Cerebellar nuclear complex (tissue), 1 donor: ENCODE data around the gene EZR.
"Not testable (repeated sequence)": the region's sequence is repeated elsewhere in the genome, so short reads cannot be mapped to it uniquely, and the experiment has no call there.

Experiments
- DNase-seq, 2 experiments: peaks; one replicate each; lab custom pipeline; 2025; lab: John Stamatoyannopoulos, UW

Gene EZR

DNA sequence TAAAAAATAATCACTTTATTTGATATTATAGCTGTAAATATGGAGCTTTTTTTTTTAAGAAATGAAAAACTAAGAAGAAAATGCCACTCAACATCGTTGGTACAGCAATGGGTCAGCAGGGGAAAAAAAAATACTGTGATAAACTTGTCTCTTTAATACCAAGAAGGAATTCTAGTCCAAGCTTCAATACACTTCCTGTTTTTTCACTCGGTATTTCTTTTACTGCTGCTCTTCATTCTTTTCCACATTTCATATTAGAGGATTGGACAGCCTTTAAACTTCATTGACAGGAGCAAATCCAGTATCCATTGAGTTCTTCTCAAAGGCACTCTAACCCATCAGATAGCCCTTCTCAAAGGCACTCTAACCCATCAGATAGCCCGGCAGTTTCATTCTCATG, 22.2 kb upstream of the EZR start:
- DNase-seq = no peak

DNA sequence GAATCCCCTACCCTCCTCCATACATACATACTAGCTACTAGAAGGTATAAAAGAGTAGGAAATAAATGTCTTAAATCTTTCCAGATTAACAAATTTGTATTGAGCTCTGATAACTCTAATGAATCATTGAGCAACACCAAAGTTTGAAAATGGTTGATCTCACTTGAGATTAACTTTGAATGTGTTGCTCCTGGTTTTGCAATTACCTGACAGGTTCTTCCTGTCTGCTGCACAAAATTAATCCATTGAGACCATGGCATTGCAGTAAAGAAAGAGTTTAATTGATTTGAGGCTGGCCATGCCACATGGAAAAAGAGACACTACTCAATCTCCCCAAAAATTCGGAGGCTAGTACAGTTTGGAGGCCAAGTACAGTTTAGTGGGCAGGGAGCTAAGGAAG, 21.3 kb upstream of the EZR start:
- DNase-seq = no peak

DNA sequence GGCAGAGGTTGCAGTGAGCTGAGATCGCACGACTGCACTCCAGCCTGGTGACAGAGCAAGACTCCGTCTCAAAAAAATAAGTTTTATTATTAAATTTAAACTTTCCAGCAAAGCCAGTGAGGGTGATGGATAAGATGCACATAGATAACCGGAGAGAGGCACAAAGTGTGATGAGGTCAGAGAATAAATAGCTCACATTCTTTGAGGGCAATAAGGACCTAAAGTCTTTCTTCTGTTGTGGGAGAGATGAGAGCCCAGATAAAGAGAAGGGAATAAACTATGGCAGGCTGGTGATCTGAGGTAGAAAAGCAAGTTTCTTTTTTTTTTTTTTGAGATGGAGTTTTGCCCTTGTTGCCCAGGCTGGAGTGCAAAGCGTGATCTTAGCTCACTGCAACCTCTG, 20.6 kb upstream of the EZR start:
- DNase-seq = no peak

DNA sequence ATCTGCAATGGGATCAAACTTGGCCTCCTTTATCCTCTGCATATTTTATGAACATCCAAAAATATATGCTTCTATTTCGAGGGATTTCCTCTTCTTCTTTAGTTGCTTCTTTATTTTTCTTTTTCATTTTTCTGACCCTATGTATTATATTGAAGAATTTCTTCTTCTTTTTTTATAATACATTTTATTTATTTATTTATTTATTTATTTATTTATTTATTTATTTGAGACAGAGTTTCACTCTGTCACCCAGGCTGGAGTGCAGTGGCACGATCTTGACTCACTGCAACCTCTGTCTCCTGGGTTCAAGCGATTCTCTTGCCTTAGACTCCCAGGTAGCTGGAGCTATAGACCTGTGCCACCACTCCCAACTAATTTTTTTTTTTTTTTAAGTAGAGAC, 19.6 kb upstream of the EZR start:
- DNase-seq = not testable (repeated sequence)

DNA sequence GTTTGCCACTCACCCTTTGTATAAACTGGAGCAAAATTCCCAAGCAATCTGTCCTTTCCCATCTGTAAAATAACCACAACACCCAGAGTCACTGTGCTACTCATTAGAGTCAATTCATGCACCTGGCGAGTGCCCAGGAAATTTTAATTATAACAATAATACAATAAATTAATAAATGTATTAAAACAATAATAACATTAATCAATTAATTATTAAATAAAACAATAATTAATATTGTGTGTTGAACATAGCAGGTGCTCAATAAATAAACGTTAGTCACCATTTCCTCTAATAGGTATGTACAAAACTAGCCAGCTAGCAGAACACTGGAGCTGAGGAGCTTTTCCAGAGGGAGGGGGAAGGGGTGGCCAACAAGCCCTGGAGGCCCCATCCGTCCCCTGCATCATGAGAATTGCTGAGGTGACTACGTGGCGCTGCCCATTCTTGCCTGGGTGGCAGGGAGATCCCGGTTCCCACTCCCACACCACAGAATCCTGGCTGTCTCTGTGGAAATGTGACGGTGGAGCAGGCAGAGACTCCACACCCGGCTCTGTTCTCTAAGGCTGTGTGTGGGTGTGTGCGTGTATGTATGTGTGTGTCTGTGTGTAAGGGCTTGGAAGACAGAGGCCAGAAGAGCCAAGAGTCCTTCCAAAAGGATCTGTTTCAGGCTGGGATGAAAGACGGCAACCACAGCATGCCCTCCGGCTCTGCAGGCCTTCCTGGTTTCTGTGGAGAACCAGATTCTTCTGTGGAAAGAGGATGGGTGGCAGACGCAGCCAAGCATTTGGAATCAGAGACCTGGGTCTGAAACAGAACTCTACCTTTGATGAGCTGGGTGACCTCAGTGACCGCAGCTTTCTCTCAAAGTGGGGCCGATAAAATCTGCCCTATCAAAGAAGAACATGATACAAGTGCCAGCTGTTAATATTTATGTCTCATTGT, 18.8 kb upstream of the EZR start:
- DNase-seq = no peak

DNA sequence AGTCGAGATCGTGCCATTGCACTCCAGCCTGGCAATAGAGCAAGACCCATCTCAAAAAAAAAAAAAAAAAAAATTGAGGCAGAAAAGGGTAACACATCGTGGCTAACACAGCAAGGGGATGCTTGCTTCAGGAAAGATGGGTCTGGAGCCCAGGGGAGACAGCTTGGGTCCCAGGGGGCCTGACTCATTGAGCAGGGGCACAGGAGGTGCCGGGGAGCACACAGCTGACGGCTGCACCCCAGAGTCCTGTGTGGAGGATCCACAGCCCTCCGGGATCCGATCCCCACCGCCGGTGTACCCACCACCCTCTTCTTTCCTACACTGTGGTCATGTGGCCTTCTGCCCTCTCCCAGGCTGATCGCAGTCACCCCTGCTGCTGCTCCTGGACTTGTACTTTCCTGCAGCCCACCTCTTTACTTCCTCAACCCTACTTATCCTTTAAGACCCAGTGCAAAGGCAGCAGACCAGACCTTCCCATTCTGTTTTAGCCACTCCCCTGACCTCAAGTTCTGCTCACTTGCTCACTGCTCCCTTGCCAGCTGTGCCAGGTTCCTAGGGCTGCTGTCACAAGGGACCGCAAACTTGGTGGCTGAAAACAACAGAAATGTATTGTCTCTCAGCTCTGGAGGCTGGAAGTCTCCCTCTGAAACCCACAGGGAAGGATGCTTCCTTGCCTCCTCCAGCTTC, 17.6 kb upstream of the EZR start:
- DNase-seq = no peak

DNA sequence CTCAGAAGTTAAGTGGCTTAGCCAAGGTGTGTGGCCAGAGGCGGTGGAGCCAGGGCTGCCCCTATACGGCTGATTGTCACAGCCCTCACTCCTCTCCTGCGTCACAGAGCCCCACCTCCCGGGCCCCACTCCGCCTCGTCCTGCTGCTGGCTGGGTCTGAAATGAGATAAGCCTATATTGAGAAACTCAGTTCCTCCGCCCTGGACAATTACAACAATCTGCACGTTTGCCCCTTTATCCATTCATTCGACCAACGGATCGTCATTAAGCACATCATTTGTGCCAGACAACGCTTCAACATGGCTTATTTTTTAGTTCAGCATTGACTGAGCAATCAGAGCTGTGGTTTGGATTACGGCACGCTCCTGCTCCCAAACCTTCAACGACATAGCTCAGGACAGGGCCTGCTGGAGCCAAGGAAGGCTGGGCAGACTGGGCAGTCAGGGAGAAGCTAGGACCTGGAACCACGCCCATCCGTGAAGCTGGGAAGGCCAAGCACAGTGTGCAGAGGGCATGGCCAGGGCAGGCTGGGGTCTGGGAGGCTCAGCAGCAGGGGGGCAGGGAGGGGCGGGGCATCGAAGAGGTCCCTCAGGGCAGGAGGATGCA, 16.6 kb upstream of the EZR start:
- no peak for DNase-seq

DNA sequence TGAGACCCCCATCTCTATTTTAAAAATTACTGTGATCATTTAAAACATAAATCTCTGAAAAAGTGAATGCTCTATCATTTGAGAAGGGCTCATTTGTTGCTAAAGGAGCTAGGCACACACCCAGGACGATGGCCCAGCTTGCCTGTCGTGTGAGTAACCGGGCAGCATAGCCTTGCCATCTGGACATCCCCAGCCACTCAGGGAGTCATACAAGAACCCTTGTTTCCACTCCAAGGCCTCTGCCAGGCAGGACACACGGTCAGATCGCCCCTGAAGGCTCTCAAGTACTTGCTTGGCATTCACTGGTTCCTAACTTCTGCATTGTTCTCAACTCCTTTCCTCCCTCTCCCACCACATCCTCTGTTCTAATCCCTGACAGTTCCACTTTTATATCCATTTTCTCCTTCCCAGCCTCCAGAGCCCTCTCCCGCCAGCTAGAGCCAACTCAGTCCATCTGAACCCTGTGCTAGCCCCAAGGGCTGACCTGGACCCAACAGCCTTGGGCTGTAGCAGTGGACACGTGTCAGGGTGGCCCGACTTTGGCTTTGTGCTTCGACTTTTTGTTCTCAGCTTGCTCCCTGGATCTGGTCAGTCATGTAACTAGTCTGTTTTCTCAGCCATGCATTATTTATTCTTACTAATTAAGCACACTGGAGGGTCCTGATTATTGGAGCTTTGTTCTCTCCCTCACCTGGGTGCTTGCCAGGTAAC, 15.7 kb upstream of the EZR start:
- DNase-seq = no peak

DNA sequence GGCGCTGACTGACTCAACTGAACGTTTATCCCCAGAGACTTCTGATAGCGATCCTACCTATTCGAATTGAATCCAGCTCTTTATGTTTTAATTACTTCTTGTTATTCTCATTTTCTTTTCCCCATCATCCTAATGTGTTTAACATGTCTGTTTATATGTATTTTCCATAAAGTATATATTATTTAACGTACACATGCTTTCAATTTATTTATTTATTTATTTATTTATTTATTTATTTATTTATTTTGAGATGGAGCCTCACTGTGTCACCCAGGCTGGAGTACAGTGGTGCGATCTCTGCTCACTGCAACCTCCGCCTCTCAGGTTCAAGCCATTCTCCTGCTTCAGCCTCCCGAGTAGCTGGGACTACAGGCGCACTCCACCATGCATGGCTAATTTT, 13.6 kb upstream of the EZR start:
- not testable (repeated sequence) for DNase-seq

DNA sequence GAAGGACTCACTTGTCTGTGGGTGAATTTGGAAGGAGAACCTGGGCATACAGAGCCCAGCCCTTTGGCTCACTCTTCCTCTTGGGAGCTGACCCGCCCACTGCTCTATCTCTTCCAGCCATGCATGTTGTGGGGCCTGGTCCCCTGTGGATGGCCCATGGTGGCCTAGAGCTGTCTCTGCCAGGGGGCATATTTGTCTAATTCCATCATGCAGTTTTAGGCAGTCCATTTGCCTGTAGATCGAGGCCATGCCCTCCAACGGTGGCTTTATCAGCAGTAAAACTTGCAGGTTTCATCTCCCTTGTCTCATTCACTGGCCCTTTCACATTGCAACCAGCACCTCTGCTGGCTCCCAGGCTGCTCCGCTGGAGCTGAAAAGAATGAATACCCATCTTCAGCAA, 12.9 kb upstream of the EZR start:
- no peak for DNase-seq

DNA sequence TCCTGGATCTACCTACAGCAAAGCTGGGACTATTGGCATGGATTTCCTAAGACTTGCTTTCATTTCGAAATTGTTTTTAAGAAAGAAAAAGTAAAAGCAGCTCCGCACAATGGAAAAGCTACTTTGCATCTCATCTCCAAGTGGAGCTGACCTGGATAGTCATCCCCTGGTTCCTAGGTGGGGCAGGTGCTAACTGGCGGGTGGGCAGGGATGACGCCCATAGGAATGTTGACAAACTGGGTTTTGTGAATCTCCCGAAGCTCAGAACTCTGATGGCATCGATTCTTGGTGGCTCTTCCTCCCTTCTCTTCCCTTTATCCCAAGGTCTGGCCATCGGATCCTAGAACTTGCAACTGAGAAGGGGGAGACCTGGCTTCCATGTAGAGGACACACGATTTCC, 12.4 kb upstream of the EZR start:
- DNase-seq = no peak

DNA sequence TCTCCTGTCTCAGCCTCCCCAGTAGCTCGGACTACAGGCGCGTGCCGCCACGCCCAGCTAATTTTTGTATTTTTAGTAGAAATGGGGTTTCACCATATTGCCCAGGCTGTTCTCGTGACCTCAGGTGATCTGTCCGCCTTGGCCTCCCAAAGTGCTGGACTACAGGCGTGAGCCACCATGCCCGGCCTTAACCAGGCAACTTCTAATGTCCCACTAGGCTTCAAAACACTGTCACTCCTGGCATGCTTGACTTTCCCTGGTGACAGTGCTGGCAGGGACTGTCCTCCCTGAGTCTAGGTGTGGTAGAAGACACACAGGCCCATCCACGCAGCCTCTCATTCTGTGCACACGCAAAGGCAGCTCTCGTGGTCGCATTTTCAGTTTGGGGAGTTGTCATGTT, 11.6 kb upstream of the EZR start:
- DNase-seq = no peak

DNA sequence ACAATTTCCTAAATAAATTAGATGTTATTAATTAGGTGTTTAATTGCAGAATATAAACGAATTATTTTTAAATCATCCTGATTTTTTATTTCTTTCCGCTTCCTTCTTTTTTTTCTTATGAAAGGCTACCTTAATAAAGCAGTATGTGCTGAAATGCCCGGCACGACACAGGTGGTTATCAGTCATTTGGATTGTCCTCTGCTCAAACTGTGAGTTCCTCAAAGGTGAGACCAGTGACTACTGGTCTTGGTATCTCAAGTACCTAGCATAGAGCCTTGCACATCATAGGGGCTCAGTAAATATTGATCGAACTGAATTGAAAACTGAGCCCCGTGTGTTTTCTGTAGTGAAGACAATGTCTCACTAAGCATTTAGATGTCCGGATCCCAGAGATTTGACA, 9.6 kb upstream of the EZR start:
- DNase-seq = no peak

DNA sequence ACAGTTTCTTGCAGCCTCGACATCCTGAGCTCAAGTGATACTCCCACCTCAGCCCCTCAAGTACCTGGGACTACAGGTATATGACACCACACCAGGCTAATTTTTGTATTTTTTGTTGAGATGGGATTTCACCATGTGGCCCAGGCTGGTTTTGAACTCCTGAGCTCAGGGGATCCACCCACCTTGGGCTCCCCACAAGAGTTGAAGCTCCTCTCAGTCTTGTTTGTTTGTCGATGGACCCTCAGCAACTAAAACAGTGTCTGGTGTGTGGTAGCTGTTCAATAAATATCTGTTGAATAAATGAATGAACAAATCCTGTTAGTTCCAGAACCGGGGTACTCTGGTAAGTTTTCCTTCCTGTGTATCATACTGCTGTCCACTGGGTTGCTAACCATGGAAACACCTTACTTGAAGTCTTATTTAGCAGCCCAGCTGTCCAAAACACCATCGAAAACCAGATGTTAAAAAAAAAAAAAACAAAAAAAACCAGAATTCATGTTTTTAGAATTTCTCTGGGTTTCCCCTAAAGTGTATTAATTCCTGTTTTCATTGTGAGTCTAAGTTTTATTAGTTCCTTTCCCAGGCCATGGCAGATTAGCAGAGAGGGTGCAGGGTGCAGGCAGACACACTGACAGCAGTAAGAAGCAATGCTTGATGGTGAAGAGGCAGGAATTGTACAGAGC, 7.8 kb upstream of the EZR start:
- DNase-seq = no peak

DNA sequence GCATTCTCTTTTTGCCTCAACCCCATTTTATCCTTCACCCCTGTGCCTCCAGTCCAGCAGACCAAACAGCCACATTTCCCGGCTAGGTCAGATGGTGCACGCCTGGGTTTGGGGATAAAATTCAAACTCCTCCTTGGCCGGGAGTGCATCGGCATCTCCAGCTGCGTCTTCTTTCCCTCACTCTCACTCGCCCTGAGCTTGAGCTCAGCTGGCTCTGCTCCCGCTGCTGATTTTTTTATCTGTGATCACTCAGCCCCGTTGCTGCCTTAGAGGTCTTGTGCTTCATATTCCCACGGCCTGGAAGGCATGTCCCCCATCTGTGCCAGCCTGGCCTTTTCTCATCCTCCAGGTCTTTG, 6.8 kb upstream of the EZR start:
- DNase-seq = no peak

DNA sequence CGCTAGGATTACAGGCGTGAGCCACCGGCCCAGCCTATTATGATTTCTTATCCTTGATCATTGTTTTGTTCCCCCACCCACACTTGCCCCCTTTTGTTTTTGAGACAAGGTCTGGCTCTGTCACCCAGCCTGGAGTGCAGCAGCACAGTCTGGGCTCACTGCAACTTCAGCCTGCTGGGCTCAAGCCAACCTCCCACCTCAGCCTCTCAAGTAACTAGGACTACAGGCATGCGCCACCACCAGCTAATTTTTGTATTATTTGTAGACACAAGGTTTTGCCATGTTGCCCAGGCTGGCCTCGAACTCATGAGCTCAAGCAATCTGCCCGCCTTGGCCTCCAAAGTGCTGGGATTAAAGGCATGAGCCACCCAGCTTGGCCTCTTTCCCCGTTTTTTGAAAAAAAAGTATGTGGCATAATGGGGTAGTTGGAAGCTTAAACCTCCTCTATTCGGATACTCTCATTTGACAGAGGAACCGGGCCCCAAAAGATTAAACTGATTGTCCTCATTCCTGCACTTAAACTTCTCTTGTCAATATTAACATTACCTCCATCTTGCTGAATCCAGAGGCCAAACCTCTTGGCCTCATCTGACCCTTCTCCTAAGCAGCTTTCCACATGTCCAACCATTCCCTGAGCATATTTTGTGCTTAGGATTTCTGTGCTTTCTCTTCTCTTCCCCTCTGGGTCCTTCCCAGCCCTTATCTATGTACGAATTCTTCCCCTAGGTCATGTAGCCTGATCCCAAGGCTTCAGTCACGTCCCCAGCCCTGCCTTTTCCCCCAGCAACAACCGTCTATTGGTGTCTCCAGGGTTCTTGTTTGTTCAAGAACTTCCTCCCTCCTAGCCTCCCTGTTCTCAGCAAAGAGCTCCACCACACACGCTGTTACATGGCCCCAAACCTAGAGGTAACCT, 6.1 kb upstream of the EZR start:
- DNase-seq = no peak

DNA sequence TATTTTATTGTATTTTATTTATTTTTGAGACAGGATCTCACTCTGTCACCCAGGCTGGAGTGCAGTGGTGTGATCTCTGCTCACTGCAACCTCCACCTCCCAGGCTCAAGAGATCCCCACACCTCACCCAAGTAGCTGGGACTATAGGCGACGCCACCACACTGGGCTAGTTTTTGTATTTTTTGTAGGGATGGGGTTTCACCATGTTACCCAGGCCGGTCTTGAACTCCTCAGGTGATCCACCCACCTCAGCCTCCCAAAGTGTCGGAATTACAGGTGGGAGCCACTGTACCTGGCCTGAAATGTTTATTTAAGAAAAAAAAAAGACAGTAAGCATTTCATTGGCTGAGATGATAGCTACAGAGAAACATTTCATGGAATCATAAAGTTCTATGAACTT, 4.4 kb upstream of the EZR start:
- not testable (repeated sequence) for DNase-seq

DNA sequence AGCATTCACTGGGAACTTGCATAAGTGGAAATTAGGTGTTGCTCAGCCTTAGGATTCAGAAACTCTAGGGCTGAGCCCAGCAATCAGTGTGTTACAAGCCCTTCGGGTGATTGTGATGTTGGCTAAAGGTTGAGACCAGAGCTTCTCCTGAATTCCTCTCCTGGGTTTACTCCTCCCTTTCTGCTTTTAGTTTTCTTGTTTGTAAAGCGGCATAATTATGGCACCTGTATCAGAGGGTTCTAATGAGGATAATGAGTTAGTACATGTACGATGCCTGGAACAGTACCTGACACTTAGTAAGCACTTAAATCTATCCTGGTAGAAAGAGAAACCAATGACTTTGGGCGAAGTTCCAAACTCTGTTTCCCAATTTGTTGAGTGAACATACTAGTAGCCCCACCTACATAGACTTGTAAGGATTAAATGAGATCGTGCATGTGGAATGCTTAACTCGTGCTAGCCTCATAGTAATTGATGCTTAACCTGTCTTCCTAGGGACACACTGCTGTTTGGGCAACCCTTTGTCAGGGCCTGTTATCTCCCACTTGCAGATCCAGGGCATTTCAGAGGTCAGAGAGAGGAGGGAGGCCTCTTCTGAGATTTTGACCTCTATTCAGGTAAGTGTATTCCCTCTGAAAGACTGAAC, 932 bp upstream of the EZR start:
- DNase-seq = no peak

DNA sequence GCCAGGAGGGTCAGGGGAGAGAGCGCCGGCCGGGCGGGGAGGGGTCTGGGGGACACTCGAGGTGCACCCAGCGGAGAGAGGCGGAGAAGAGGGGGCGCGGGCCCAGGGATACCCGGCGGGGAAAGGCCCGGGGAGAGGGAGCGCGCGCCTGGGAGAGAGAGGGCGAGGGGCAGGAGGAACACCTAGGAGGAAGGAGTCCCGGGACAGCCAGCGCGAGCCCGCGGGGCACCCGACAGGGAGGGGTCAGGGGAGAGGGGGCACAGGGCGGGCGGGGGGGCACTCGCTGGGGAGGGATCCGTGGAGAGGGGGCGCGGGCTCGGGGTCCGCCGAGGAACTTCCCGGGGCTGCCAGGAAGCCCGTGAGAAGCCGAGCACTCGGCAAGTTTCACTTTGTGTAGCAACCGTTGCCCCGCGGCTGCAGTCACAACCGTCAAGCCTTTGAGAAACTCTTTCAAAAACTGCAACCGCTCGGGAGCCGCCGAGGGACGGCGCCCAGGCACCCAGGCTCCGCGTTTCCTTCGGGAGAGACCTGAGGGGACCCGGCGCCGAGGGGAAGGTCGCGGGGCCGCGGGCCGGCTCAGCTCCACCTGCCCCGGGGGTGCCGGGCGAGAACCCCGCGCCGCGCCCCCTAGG, 471 bp downstream of the EZR start:
- no peak for DNase-seq
